KMS-11 (cell line): ENCODE measurements around the gene LRRC1.

Experiments
- H2AFZ ChIP-seq: fragments of 200-600 bp; sonication (generic); 2 replicates; pipeline ENCODE4 v1.6.1; 2016; ENCODE audit warnings: antibody characterized with exemption, mixed run types, low read depth
- H3K27ac ChIP-seq: fragments of 200-600 bp; sonication (generic); 2 replicates; pipeline ENCODE4 v1.6.1; 2016; ENCODE audit warnings: mild to moderate bottlenecking, mixed run types
- H3K27me3 ChIP-seq: fragments of 200-600 bp; sonication (generic); 2 replicates; pipeline ENCODE4 v1.6.1; 2017; ENCODE audit warnings: mild to moderate bottlenecking, low read depth, mixed run types, moderate library complexity; ENCODE audit not compliant: insufficient read depth
- H3K36me3 ChIP-seq: fragments of 200-600 bp; sonication (generic); 2 replicates; pipeline ENCODE4 v1.6.1; 2017; ENCODE audit warnings: mild to moderate bottlenecking, mixed run types; ENCODE audit not compliant: insufficient read depth
- H3K4me1 ChIP-seq: fragments of 200-600 bp; sonication (generic); 2 replicates; pipeline ENCODE4 v1.6.1; 2016; ENCODE audit warnings: mild to moderate bottlenecking, low read depth, mixed run types; ENCODE audit not compliant: poor library complexity, severe bottlenecking
- H3K4me2 ChIP-seq: fragments of 200-600 bp; sonication (generic); 2 replicates; pipeline ENCODE4 v1.7.0; 2016; ENCODE audit warnings: mild to moderate bottlenecking, mixed run types
- H3K4me3 ChIP-seq: fragments of 200-600 bp; sonication (generic); IDR thresholded peaks from 2 replicates; pipeline ENCODE4 v1.6.1; 2017; ENCODE audit warnings: low read depth, low read length, mixed read lengths; ENCODE audit not compliant: insufficient read depth
- H3K79me2 ChIP-seq: fragments of 200-600 bp; sonication (generic); 2 replicates; pipeline ENCODE4 v1.6.1; 2016; ENCODE audit warnings: low read depth, mixed run types; ENCODE audit not compliant: insufficient read depth
- H3K9ac ChIP-seq: fragments of 200-600 bp; sonication (generic); 2 replicates; pipeline ENCODE4 v1.6.1; 2016; ENCODE audit warnings: mild to moderate bottlenecking, mixed run types
- H4K20me1 ChIP-seq: fragments of 200-600 bp; sonication (generic); 2 replicates; pipeline ENCODE4 v1.6.1; 2016; ENCODE audit warnings: mild to moderate bottlenecking, mixed run types; ENCODE audit not compliant: insufficient read depth
- TF ChIP-seq, protein P1 (sequence below): fragments of 200-600 bp; sonication (generic); conservative IDR thresholded peaks from 2 replicates; pipeline ENCODE4 v1.6.1; 2017; ENCODE audit warnings: low read depth, mild to moderate bottlenecking, antibody characterized with exemption, low read length, moderate library complexity, mixed read lengths

The LRRC1 gene

DNA sequence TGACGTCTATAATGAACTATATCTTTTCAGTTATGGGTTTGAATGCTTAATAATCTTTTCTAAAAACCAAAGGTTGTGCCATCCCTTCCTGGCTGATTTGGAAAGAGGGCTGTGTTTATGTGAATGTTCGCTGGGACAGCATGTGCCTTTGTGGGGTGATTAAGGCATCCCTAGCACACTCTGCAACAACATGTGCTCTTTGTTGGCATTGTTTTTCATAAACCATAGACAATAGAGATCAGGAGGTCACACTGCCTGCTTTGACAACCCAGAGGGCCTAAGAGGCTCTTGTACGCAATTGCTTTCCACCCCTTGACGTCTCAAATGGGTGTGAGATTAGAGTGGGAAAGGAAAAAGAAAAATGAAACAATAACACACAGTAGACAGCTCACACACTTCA, 116.0 kb downstream of the LRRC1 start:
- no peak overlapping the region for H3K9ac ChIP-seq
- no peak overlapping the region for H3K4me2 ChIP-seq
- no peak overlapping the region for H2AFZ ChIP-seq
- peaks cover 30% of the 10 kb centered on the region for H3K4me1 ChIP-seq
- no peaks in the 10 kb centered on the region; the same call in 1 of the 2 replicates for H3K79me2 ChIP-seq
- no peak overlapping the region for H3K4me3 ChIP-seq
- H3K27ac ChIP-seq: no peak overlapping the region
- no peaks in the 10 kb centered on the region for H3K27me3 ChIP-seq
- TF ChIP-seq, protein P1, sequence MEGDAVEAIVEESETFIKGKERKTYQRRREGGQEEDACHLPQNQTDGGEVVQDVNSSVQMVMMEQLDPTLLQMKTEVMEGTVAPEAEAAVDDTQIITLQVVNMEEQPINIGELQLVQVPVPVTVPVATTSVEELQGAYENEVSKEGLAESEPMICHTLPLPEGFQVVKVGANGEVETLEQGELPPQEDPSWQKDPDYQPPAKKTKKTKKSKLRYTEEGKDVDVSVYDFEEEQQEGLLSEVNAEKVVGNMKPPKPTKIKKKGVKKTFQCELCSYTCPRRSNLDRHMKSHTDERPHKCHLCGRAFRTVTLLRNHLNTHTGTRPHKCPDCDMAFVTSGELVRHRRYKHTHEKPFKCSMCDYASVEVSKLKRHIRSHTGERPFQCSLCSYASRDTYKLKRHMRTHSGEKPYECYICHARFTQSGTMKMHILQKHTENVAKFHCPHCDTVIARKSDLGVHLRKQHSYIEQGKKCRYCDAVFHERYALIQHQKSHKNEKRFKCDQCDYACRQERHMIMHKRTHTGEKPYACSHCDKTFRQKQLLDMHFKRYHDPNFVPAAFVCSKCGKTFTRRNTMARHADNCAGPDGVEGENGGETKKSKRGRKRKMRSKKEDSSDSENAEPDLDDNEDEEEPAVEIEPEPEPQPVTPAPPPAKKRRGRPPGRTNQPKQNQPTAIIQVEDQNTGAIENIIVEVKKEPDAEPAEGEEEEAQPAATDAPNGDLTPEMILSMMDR: no peak
- no peaks in the 10 kb centered on the region for H3K36me3 ChIP-seq
- H4K20me1 ChIP-seq: no peaks in the 10 kb centered on the region

DNA sequence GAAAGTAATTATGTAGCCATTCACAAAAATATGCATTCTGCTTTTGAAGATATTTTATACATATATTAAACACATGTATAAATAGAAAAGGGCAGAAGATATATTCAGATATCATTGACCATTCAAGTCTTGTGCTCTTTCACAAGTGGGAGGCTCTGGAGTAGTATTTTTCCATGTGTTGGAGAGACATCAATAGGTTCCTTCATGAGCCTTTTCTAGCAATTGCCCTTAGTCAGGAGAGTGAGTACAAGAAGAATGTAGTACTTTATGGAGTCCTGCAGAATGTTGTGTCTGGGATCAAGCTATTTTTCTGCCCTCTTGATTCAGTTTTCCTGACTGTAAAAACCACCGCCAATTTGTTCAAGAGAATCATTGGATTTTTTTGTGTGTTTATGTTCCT, 117.9 kb downstream of the LRRC1 start:
- Histone ChIP-seq H3K27ac (no peak overlapping the region), H3K79me2 (no peaks in the 10 kb centered on the region; the same call in 1 of the 2 replicates), H3K27me3 (no peaks in the 10 kb centered on the region), H3K4me2 (no peak overlapping the region), H4K20me1 (no peaks in the 10 kb centered on the region), H3K9ac (no peak overlapping the region), H2AFZ (no peak overlapping the region), H3K4me3 (no peak overlapping the region), H3K4me1 (peaks cover 48% of the 10 kb centered on the region), H3K36me3 (no peaks in the 10 kb centered on the region)
- TF ChIP-seq, protein P1: no peak

- no peak overlapping the region for H2AFZ ChIP-seq
- no peaks in the 10 kb centered on the region for H3K36me3 ChIP-seq
- H3K4me3 ChIP-seq: no peak overlapping the region
- no peaks in the 10 kb centered on the region; the same call in 1 of the 2 replicates for H3K79me2 ChIP-seq
- TF ChIP-seq, protein P1: no peak
- H3K27me3 ChIP-seq: no peaks in the 10 kb centered on the region
- no peaks in the 10 kb centered on the region for H4K20me1 ChIP-seq
- H3K4me1 ChIP-seq: peaks cover 54% of the 10 kb centered on the region
- no peak overlapping the region for H3K27ac ChIP-seq
- no peak overlapping the region for H3K9ac ChIP-seq
- no peak overlapping the region for H3K4me2 ChIP-seq
Observed at GRCh38 chr6:53913286-53913685, 118.5 kb downstream of the LRRC1 start.

GRCh38 chr6:53915026-53915691, 120.4 kb downstream of the LRRC1 start:
- H3K4me3 ChIP-seq: no peak overlapping the region
- TF ChIP-seq, protein P1: no peak
- H3K4me1 ChIP-seq: peaks cover 73% of the 10 kb centered on the region
- H3K27ac ChIP-seq: peak overlapping the region; percentile 71; the same call in 1 of the 2 replicates
- no peaks in the 10 kb centered on the region for H4K20me1 ChIP-seq
- no peaks in the 10 kb centered on the region for H3K27me3 ChIP-seq
- H2AFZ ChIP-seq: no peak overlapping the region
- no peak overlapping the region for H3K9ac ChIP-seq
- no peaks in the 10 kb centered on the region for H3K36me3 ChIP-seq
- H3K4me2 ChIP-seq: peak overlapping the region; percentile 81
- no peaks in the 10 kb centered on the region; the same call in 1 of the 2 replicates for H3K79me2 ChIP-seq
